Fibroblast of peridontal ligament (primary cell): ENCODE data around the gene LPCAT4.

Source experiments
- DNase-seq: peaks from one replicate; pipeline ENCODE4 v3.0.0-alpha.2; 2010; ENCODE audit errors: extremely low read depth

The LPCAT4 gene

DNA sequence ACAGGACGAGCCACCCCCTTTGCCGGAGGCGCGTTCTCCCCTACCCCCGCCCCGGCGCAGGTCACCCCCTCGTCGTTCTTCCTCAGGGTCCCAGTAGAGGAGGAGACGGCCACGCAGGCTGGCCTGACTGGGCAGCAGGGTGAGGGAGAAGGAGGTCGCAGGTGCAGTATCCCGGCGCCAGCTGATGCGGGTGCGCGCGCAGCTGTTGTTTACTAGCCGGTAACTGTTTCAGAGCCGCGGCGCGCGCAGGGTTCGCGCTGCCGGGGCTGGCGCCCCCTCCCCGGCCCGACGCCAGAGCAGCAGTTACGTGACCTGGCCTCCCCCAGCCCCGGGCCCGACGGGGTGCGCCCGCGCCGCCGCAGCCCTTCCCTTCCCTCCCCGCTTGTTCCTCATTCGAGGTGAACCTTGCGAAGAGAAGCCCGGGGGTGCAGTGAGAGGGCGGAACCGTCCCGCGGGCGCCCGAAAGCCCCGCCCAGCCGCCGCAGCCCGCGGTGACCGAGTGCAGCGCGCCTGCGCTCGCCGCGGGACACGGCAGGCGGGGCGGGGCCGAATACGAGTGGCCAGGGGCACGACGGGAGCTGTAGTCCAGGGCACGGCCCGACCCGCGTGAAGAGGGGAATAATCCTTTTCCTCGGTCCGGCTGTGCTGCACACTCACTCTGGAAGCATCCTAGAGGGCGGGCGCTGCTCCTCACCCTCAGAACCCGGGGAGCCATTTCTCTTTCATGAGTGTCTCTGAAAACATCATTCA lies 29.3 kb downstream of the LPCAT4 start, which contains the start of gene SLC12A6:
Gene SLC12A6, minus strand, starts transcription at position 225 of the 750 bp plus-strand sequence. CDS start 1,101 bp downstream, outside the sequence.
- DNase-seq: peak; percentile 85

DNA sequence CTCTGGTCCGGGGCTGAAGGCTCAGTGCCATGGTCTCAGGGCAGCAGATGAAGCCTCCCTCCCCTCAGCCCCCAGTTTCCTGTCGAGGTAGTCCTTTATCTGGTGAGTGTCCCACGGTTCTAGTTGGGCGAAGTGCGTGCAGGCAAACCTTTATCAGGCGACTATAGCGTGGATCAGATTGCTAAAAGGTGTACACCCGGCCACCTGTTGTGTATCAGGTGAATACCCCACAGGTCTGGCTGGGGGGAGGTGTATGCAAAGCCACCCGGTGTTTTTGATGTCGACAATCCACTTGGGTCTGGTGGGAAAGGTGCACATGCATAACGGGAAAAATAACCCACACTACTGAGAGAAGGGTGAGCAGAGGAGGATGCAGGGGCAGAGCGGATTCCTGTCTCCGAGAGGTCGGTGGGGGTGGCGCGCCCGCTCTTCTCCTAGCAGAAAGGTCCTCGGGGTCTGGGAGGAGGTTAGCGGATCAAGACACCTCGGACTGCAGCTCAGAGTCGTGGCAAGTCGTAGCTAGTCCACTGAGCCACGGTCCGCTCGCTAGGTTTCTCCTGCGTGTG lies 29.9 kb downstream of the LPCAT4 start:
- DNase-seq: no peak

DNA sequence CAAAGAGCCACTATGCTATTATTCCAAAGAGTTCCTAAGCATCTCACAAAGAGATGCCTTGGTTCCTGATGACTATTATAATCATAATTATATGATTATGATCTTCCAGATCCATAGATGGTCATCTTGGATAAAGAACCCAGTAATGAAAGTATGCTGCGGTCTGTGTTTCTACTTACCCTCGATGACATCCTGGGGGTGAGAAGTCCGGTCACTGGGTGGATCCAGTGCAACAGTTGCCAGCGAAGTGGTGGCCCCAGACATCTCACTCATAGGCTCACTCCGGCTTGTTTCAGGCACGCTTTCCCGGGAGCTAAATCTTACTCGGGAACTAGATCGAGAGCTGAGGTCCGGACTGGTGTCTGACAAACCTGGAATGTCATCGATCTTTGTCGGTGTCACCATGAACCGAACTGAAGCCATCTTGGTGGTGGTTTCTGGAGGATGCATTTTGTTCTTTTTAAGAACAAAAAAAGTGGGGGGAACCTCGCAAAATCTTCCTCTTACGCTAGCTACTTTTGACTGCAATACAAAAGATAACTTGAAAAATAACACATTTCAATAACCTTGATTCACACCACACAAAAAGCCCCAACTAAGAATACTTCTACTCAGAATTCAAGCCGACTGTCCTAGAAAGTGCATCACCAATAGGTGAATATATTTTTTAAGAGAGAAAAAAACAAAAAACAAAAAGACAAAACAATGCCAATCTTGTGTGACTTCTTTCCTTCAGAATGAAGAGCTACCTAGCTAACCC lies 30.6 kb downstream of the LPCAT4 start:
- no peak for DNase-seq

DNA sequence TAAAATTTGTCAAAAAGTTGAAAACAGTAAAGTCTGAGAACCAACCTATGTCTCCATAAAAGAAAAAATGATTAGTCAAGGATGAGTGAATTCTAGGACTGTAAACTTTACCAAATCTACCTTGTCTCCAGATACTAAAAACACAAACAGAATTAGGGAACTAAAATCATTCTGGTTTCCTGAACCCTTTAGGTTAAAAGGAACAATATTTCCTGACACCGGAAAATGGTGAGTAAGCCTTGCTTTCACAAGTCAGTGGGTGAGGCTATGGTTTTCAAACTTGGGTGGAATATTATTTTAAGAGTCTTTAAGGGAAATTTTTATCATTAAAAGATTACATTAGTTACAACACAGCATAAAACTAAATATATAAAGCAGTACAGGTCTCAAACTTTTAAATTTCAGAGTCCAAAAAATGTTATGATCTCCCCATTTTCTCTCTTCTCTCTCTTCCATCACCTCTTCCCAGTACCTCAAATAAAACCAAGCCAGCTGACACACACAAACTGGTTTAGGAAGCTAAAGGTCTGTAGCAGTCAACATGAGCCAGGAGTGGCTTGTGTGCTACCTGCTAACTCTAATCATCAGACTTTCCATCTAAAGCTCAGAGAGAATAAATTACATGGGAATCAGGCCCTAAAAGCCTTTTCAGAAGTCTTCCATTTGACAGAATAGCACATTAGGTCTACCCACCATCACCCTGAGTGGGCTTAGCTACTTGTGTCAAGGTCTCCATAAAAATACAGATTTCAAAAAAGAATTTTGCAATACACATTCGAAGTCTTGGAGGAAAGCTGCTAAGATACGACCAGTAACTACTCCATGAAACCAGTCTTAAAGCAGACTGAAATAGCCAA lies 31.6 kb downstream of the LPCAT4 start:
- DNase-seq: peak; percentile 24

GRCh38 chr15:34334672-34335071 lies 32.3 kb downstream of the LPCAT4 start:
- no peak for DNase-seq

DNA sequence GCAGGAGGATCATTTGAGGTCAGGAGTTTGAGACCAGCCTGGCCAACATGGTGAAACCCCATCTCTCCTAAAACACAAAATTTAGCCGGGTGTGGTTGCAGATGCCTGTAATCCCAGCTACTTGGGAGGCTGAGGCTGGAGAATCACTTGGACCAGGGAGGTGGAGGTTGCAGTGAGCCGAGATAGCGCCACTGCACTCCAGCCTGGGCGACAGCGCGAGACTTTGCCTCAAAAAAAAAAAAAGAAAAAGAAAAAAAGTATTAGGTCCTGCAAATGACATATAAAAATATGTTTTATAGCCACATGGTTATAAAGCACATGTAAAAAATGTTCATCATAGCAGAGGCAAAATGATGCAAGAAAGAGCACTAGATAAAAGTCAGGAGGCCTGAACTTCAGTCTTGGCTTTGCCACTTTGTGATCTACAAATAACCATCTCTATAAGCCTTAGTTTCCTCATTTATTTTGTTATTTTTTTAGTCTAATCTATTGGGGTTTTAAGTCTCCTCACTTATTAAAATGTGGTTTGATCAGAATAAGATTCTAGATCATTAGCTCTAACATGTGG lies 34.4 kb downstream of the LPCAT4 start:
- no peak for DNase-seq

DNA sequence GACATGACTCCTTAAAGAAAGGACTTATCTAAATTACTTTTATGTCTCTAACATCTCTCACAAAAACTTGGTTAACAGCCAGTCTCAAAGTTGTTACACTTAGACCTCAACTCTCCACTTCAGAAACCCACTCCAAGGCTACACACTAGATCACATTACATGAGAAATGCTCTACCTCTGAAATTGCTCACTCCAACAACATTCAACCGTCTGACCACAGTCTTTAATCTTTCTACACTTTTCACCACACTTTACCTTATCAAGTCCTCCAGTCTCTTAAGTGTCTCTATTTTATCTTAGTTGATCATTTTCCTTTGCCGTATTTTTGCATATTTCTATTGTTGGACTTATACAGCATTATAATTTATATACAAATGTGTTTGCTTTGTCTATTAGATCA lies 35.2 kb downstream of the LPCAT4 start:
- DNase-seq: no peak

- no peak for DNase-seq
Observed at GRCh38 chr15:34330279-34330678, 36.7 kb downstream of the LPCAT4 start.

DNA sequence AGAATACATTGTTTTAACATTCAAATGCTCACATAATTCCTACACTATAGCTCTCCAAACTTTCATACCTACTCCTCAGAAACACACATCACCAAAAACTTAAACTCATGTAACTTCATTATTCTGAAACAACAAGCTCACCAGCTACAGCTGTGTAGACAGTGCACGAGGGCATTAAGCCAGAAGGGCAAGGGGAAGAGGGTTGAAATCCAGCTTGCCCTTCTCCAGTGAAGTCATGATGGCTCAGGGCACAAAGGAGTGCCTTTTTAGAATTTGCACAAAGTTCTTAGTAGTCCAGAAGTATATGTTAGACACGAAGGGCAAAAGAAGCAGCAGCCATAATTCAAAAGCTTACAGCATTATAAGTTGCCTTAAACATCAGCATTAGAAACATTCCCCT lies 38.0 kb downstream of the LPCAT4 start:
- DNase-seq: no peak

- no peak for DNase-seq
Observed at GRCh38 chr15:34327906-34328305, 39.1 kb downstream of the LPCAT4 start.

- no peak for DNase-seq
Observed at GRCh38 chr15:34325368-34325767, 41.6 kb downstream of the LPCAT4 start.

GRCh38 chr15:34324933-34325332 lies 42.1 kb downstream of the LPCAT4 start:
- DNase-seq: no peak

DNA sequence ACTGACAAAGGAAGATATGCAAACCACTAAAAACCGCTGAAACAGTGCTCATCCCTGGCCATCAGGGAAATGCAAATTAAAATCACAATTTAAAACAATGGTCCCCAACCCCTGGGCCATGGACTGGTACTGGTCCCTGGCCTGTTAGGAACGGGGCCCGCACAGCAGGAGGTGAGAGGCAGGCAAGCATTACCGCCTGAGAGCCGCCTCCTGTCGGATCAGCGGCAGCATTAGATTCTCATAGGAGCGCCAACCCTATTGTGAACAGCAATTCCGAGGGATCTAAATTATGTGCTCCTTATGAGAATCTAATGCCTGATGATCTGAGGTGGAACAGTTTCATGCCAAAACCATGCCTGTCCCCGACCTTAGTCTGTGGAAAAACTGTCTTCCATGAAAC lies 43.8 kb downstream of the LPCAT4 start:
- no peak for DNase-seq

- DNase-seq: peak; percentile 71
Observed at GRCh38 chr15:34318277-34319079, 48.5 kb downstream of the LPCAT4 start.

DNA sequence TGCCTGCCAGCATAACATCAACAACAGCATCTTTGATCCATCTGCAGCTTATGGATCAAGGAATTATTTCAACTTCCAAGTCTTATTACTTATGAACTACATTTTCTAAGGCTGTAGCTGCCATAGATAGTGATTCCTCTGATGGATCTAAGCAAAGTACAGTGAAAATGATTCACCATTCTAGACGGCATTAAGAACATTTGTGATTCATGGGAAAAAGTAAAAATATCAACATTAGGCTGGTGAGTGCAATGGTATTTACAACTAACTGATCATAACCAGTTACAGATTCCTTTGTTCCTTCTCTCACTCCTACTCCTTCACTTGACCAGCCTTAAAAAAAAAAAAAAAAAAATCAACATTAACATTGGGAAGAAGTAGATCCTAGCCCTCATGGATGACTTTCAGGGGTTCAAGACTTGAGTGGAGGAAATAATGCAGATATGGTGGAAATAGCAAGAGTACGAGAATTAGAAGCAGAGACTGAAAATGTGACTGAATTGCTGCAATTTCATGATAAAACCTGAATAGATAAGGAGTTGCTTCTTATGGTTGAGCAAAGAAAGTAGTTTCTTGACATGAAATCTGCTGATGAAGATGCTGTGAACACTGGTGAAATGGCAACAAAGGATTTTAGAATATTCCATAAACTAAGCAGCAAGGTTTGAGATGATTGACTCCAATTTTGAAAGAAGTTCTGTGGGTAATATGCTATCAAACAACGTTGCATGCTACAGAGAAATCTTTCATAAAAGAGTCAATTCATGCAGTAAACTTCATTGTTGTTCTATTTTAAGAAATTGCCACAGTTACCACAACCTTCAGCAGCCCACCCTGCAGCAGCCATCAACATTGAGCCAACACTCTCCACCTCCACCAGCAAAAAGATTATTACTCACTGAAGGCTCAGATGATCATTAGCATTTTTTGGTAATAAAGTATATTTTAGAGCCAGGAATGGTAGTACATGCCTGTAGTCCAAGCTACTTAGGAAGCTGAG lies 52.2 kb downstream of the LPCAT4 start:
- DNase-seq: no peak

- no peak for DNase-seq
Observed at GRCh38 chr15:34311563-34311962, 55.4 kb downstream of the LPCAT4 start.
